CD4-positive, alpha-beta T cell (primary cell): ENCODE results near the gene LRSAM1. TPM values are rescaled to one million over a fixed set of nuclear protein-coding genes. Genes with fewer than 3 reads are reported as not detected.

Experiments used
- ATAC-seq: fragments of 200-7000 bp; cut with Tn5 transposase; one replicate; pipeline ENCODE4 v1.10.0; 2022; ENCODE audit warnings: mild to moderate bottlenecking; ENCODE audit not compliant: poor library complexity
- CTCF ChIA-PET: fragments of 350-600 bp; sonication (Branson Sonifier 250); formaldehyde crosslinking; loops from one replicate; lab custom pipeline; 2021; ENCODE audit warnings: antibody characterized with exemption, inconsistent platforms; lab: Charles Lee
- POLR2A ChIA-PET: fragments of 350-600 bp; sonication (Branson Sonifier 250); formaldehyde crosslinking; loops from one replicate; lab custom pipeline; 2021; ENCODE audit warnings: antibody characterized with exemption, inconsistent platforms; lab: Charles Lee
- DNase-seq, 14 experiments: peaks; one replicate each; pipeline ENCODE4 v3.0.0-alpha.2; 2013 to 2020; ENCODE audit warnings: mixed read lengths in 2 of 14
- H3K27ac ChIP-seq, 2 donors: one replicate each; pipeline versions ENCODE4 v1.5.1 to v1.7.0; 2013; ENCODE audit warnings: low read length in 2 of 2, low read depth in 1 of 2, mild to moderate bottlenecking in 1 of 2
- H3K27me3 ChIP-seq, 2 experiments: 1 replicate in 1 of 2; 2 replicates in 1 of 2; pipeline versions ENCODE4 v1.6.1 to v1.7.0; 2013; ENCODE audit warnings: low read length in 2 of 2, control low read depth in 1 of 2, mild to moderate bottlenecking in 1 of 2, moderate library complexity in 1 of 2; ENCODE audit not compliant: insufficient read depth in 2 of 2, control insufficient read depth in 1 of 2
- H3K36me3 ChIP-seq: one replicate; pipeline ENCODE4 v1.6.1; 2013; ENCODE audit warnings: low read length, control low read depth; ENCODE audit not compliant: insufficient read depth
- H3K4me1 ChIP-seq: one replicate; pipeline ENCODE4 v1.6.1; 2013; ENCODE audit warnings: low read length, control low read depth; ENCODE audit not compliant: insufficient read depth
- H3K4me3 ChIP-seq: one replicate; pipeline ENCODE4 v1.5.1; 2013; ENCODE audit warnings: mild to moderate bottlenecking, low read length, moderate library complexity
- H3K9me3 ChIP-seq, 2 experiments: 1 replicate in 1 of 2; 2 replicates in 1 of 2; pipeline versions ENCODE4 v1.6.1 to v1.7.0; 2013; ENCODE audit warnings: low read length in 2 of 2, mild to moderate bottlenecking in 2 of 2, control low read depth in 1 of 2, moderate library complexity in 1 of 2; ENCODE audit not compliant: control insufficient read depth in 1 of 2, insufficient read depth in 1 of 2
- H3K27ac Mint-ChIP-seq: one replicate; pipeline ENCODE4 v1.8.0; 2020; ENCODE audit warnings: mixed read lengths
- H3K27me3 Mint-ChIP-seq: one replicate; pipeline ENCODE4 v1.8.0; 2021; ENCODE audit warnings: mixed read lengths
- H3K36me3 Mint-ChIP-seq: one replicate; pipeline ENCODE4 v1.8.0; 2021; ENCODE audit warnings: low read depth, mixed read lengths
- H3K4me1 Mint-ChIP-seq: one replicate; pipeline ENCODE4 v1.8.0; 2021; ENCODE audit warnings: low read depth, mixed read lengths
- H3K4me3 Mint-ChIP-seq: one replicate; pipeline ENCODE4 v1.8.0; 2020; ENCODE audit warnings: mild to moderate bottlenecking, mixed read lengths
- H3K9me3 Mint-ChIP-seq: one replicate; pipeline ENCODE4 v1.8.0; 2020; ENCODE audit warnings: mixed read lengths
- CTCF ChIP-seq: fragments of 200-600 bp; IDR thresholded peaks from one replicate; pipeline ENCODE4 v1.8.0; 2022; ENCODE audit warnings: antibody characterized with exemption, mild to moderate bottlenecking
- intact Hi-C, 2 experiments: fragments of 100-400 bp; cut with DNase I in 1 of 2; cut with micrococcal nuclease in 1 of 2; formaldehyde crosslinking; loops; one replicate each; pipeline versions ENCODE4 v1.15.1 to v1.9.0; 2023 to 2025; cut with DNase I, micrococcal nuclease
- total RNA-seq, 174 experiments: library from RNA in 2 of 174; stranded (reverse) in 2 of 174; gene quantifications; one replicate each; pipeline ENCODE4 v1.2.3 and lab custom pipeline; 2021 to 2026

LRSAM1 gene
- total RNA-seq, 2 experiments from 2014 or later: 11.4 to 16.0 TPM

- Mint-ChIP-seq H3K4me1 (no peaks in the 10 kb centered on the region), H3K27ac (no peak overlapping the region), H3K9me3 (no peaks in the 10 kb centered on the region), H3K4me3 (no peak overlapping the region), H3K36me3 (no peaks in the 10 kb centered on the region), H3K27me3 (peaks cover 61% of the 10 kb centered on the region)
- Histone ChIP-seq H3K9me3 (peaks cover 0 to 11% of the 10 kb centered on the region in 2 experiments), H3K36me3 (no peaks in the 10 kb centered on the region), H3K27ac (no peak overlapping the region), H3K27me3 (peaks cover 37 to 43% of the 10 kb centered on the region in 2 experiments), H3K4me1 (no peaks in the 10 kb centered on the region), H3K4me3 (no peak overlapping the region)
- ATAC-seq (no peak), DNase-seq (peak in 1 of 14 experiments; percentile 9)
- ChIA-PET POLR2A (no interaction called here), CTCF (interaction anchor here (1.3 kb wide), 1 partner anchor 17 kb away, joined by 4 read pairs; the partner anchor contains the start of gene ZNF79)
- intact Hi-C loops: no loop called here
- no peak for TF ChIP-seq CTCF
These were observed 44.4 kb upstream of the LRSAM1 start for GRCh38 chr9:127406799-127407491.

- H3K27me3 Mint-ChIP-seq: peaks cover 62% of the 10 kb centered on the region
- POLR2A ChIA-PET: interaction anchor here (0.6 kb wide), 1 partner anchor 11 kb away, joined by 3 read pairs; no protein-coding TSS in a partner anchor
These were observed 43.8 kb upstream of the LRSAM1 start for GRCh38 chr9:127407492-127407843.

GRCh38 chr9:127411122-127411521, 40.2 kb upstream of the LRSAM1 start:
- Histone ChIP-seq H3K4me1 (no peaks in the 10 kb centered on the region), H3K36me3 (no peaks in the 10 kb centered on the region), H3K9me3 (no peaks in the 10 kb centered on the region), H3K27ac (no peak overlapping the region), H3K27me3 (peaks cover 12 to 38% of the 10 kb centered on the region in 2 experiments), H3K4me3 (no peak overlapping the region)
- ChIA-PET POLR2A (no interaction called here), CTCF (no interaction called here)
- Mint-ChIP-seq H3K27ac (no peak overlapping the region), H3K9me3 (no peaks in the 10 kb centered on the region), H3K27me3 (peaks cover 76% of the 10 kb centered on the region), H3K4me1 (no peaks in the 10 kb centered on the region), H3K4me3 (no peak overlapping the region), H3K36me3 (no peaks in the 10 kb centered on the region)
- ATAC-seq (no peak), DNase-seq (no peak)
- intact Hi-C loops: no loop called here
- no peak for TF ChIP-seq CTCF

More at GRCh38 chr9:127407492-127407843, 43.8 kb upstream of the LRSAM1 start:
- Histone ChIP-seq H3K4me1 (no peaks in the 10 kb centered on the region), H3K9me3 (peaks cover 0 to 8% of the 10 kb centered on the region in 2 experiments), H3K4me3 (no peak overlapping the region), H3K27ac (no peak overlapping the region), H3K27me3 (peaks cover 33 to 45% of the 10 kb centered on the region in 2 experiments), H3K36me3 (no peaks in the 10 kb centered on the region)
- intact Hi-C loops: no loop called here
- Mint-ChIP-seq H3K4me3 (no peak overlapping the region), H3K9me3 (no peaks in the 10 kb centered on the region), H3K27ac (no peak overlapping the region), H3K36me3 (no peaks in the 10 kb centered on the region), H3K4me1 (no peaks in the 10 kb centered on the region)
- CTCF ChIA-PET: interaction anchor here (1.3 kb wide), 1 partner anchor 17 kb away, joined by 4 read pairs; the partner anchor contains the start of gene ZNF79
- no peak for ATAC-seq
- DNase-seq: no peak
- TF ChIP-seq CTCF: no peak
